Measurements from ENCODE around the gene TAS1R2.

Gene TAS1R2

GRCh38 chr1:18799454-18799853 lies 60.0 kb downstream of the TAS1R2 start:
- DNase-seq (ENCODE audit: low read depth) = no peak

- no peak for DNase-seq (ENCODE audit: low read depth)
Measured at GRCh38 chr1:18798946-18799345, 60.5 kb downstream of the TAS1R2 start.

- no peak for DNase-seq (ENCODE audit: low read depth)
Measured at GRCh38 chr1:18798533-18798932, 60.9 kb downstream of the TAS1R2 start.

- no peak for DNase-seq (ENCODE audit: low read depth)
Measured at GRCh38 chr1:18796950-18797349, 62.5 kb downstream of the TAS1R2 start.

GRCh38 chr1:18795002-18795689 lies 64.3 kb downstream of the TAS1R2 start:
- no peak for DNase-seq (ENCODE audit: low read depth)

GRCh38 chr1:18794561-18794960 lies 64.9 kb downstream of the TAS1R2 start:
- no peak for DNase-seq (ENCODE audit: low read depth)

GRCh38 chr1:18794051-18794450 lies 65.4 kb downstream of the TAS1R2 start:
- DNase-seq (ENCODE audit: low read depth) = no peak

- no peak for DNase-seq (ENCODE audit: low read depth)
Measured at GRCh38 chr1:18793164-18793563, 66.3 kb downstream of the TAS1R2 start.

GRCh38 chr1:18792747-18793146 lies 66.7 kb downstream of the TAS1R2 start:
- no peak for DNase-seq (ENCODE audit: low read depth)

All from activated T-cell treated with anti-CD3 and anti-CD28 coated beads for 24 hours (primary cell).